ENCODE results near the gene RASA3.

Gene RASA3

DNA sequence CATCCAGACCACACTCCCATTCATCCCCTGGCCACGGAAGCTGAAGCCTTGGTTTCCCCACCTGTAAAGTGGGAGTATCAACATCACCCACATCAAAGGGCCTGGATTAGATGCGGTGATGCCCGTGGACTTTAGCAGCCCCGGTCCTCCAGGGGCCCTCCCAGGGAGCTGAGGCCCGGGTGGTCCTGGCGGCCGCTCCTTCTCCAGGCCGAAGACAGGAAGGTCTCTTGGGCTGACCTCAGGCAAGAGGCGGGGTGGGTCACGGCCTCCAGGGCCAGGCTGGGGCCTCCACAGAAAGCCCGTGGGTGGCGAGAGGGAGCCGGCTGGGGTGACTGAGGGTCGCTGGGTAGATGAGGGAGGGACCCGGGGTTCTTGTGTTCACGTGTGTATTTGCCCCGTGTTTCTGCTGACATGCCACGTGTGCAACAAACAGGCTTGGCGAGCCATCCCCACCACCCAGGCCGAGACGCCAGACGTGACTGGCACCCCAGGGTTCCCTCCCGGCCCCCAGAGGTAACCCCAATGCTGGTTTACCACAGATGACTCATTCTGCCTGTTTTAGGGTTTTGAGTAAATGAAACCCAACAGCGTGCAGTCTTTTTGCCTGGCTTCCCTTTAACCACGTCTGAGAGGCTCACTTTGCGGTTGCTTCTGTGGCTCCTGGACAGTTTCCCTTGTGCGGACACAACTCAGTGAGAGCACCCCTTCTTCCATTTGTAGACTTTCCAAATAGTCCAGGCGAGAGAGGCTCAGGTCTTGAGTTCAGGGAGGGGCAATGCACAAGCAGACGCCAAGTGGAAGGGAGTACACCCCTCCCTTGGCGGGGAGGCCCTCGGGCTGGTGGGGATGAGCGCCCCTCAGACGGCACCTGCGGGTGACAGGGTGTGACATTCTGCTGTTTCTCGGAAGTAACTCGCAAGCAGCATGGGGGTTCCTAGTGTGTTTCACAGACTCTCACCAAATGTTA, 201.5 kb downstream of the RASA3 start:
- peak; percentile 34 for DNase-seq (ENCODE audit: low spot score)
- no peak for ATAC-seq (ENCODE audit: low read depth)
- Histone ChIP-seq H3K27me3 (ENCODE audit: insufficient read depth, poor library complexity, severe bottlenecking) (no peaks in the 10 kb centered on the region), H3K4me1 (ENCODE audit: insufficient read depth, poor library complexity, severe bottlenecking) (no peaks in the 10 kb centered on the region), H3K9me3 (ENCODE audit: severe bottlenecking) (no peaks in the 10 kb centered on the region), H3K36me3 (ENCODE audit: low read depth) (no peaks in the 10 kb centered on the region), H3K4me3 (ENCODE audit: severe bottlenecking) (no peak overlapping the region), H3K27ac (ENCODE audit: poor library complexity, severe bottlenecking) (no peak overlapping the region)
- TF ChIP-seq, protein P1, sequence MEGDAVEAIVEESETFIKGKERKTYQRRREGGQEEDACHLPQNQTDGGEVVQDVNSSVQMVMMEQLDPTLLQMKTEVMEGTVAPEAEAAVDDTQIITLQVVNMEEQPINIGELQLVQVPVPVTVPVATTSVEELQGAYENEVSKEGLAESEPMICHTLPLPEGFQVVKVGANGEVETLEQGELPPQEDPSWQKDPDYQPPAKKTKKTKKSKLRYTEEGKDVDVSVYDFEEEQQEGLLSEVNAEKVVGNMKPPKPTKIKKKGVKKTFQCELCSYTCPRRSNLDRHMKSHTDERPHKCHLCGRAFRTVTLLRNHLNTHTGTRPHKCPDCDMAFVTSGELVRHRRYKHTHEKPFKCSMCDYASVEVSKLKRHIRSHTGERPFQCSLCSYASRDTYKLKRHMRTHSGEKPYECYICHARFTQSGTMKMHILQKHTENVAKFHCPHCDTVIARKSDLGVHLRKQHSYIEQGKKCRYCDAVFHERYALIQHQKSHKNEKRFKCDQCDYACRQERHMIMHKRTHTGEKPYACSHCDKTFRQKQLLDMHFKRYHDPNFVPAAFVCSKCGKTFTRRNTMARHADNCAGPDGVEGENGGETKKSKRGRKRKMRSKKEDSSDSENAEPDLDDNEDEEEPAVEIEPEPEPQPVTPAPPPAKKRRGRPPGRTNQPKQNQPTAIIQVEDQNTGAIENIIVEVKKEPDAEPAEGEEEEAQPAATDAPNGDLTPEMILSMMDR (IDR thresholded peaks at IDR 0.05; ENCODE audit: poor library complexity, severe bottlenecking), result no peak

DNA sequence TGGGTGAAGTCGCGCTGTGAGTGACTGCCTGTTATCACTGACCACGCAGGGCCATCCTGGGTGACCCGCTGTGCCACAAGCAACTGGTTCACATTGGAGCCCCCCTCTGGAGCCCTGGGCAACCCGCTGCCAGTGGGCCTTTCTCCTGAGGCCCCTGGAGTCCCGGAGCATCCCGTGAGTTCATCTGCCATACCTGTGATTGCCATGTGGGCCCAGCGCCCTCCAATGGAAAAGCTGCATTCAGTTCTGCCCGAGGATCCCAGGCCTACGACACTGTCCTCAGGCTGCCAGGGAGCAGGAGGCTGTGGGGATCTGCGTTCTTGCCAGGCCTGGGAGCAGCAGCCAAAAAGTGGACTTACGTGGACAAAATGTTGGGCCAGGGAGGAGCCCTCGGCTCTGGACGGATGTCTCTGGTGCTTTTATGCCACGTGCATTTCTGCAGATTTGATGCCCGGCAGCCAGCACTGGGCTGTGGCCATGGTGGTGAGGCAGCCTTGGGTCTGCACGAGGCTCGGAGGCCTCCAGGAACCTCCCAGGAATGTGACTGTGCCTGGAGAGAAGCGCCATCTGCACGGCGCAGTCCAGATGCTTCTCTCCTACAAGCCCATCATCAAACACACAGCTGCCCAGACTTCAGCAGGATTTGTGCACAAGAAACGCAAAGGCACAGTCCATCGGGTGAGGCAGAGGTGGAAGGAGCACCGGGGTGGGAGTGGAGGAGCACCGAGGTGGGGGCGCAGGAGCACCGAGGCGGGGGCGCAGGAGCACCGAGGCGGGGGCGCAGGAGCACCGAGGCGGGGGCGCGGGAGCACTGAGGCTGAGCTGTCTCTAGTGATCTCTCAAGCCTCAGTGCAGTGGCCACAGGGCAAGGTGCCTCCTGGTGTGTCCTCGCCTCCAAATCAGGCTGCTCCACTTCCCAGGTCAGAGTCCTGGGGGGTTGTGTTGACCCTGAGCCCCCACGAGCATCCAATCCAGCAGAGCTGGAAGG, 202.5 kb downstream of the RASA3 start:
- H3K9me3 ChIP-seq (ENCODE audit: severe bottlenecking), result no peaks in the 10 kb centered on the region
- no peaks in the 10 kb centered on the region for H3K27me3 ChIP-seq (ENCODE audit: insufficient read depth, poor library complexity, severe bottlenecking)
- H3K4me1 ChIP-seq (ENCODE audit: insufficient read depth, poor library complexity, severe bottlenecking), result no peaks in the 10 kb centered on the region
- H3K36me3 ChIP-seq (ENCODE audit: low read depth), result no peaks in the 10 kb centered on the region
- H3K4me3 ChIP-seq (ENCODE audit: severe bottlenecking), result no peak overlapping the region
- DNase-seq (ENCODE audit: low spot score), result peak; percentile 62
- H3K27ac ChIP-seq (ENCODE audit: poor library complexity, severe bottlenecking), result no peak overlapping the region
- TF ChIP-seq, protein P1 (IDR thresholded peaks at IDR 0.05; ENCODE audit: poor library complexity, severe bottlenecking), result peak; percentile 16
- peak; percentile 35; the same call in 1 of the 3 replicates for ATAC-seq (ENCODE audit: low read depth)

DNA sequence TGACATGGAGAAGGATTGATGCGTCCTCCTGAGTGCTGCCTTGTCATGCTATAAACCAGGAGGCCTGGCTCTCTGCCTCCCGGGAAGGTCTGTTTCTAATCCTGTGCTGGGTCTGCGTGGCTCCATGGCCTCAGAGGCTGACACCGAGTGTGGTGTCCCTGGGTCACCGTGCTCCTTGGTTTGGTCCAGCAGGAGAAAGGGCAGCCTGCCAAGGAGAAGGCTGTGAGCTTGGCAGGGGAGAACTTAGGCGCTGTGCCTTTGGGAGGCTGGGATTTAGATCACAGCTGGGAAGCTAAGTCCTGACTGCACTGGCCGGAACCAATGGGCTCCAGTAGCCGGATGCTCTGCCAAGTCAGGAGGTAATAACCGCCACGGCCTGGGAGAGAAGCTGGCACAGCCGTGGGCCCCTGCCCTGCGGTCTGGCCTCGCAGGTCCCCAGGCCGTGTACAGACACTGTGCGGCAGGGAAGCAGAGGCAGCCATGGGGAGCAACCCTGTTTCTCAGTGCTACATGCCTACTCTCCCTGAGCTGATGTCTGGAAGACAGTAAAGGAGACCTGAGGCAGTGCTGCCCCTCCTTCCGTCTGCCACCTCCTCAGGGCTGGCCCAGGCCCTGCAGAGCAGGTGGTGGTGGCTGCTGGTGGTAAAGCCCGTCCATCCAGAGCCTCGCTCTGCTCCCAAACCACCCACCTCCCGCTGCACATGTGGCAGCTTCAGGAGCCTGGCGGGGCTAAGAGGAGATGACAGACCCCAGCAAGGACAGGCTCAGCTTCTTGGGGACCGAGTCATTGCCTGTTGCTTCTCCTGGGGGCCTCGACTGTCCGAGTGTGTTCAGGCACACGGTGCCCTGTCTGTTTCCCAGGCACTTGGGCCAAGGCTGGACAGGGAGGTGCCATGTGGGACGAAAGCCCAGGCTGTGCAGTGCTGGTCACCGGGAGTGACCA, 203.5 kb downstream of the RASA3 start:
- TF ChIP-seq, protein P1 (IDR thresholded peaks at IDR 0.05; ENCODE audit: poor library complexity, severe bottlenecking), result no peak
- Histone ChIP-seq H3K9me3 (ENCODE audit: severe bottlenecking) (no peaks in the 10 kb centered on the region), H3K4me1 (ENCODE audit: insufficient read depth, poor library complexity, severe bottlenecking) (no peaks in the 10 kb centered on the region), H3K27me3 (ENCODE audit: insufficient read depth, poor library complexity, severe bottlenecking) (no peaks in the 10 kb centered on the region), H3K4me3 (ENCODE audit: severe bottlenecking) (no peak overlapping the region), H3K36me3 (ENCODE audit: low read depth) (no peaks in the 10 kb centered on the region), H3K27ac (ENCODE audit: poor library complexity, severe bottlenecking) (no peak overlapping the region)
- DNase-seq (ENCODE audit: low spot score), result peak; percentile 51
- ATAC-seq (ENCODE audit: low read depth), result peak; percentile 22; the same call in 2 of the 3 replicates

All from RWPE2 (cell line).